ENCODE data around the gene ARHGAP22.

ARHGAP22 gene

GRCh38 chr10:48474765-48475365 lies 130.0 kb downstream of the ARHGAP22 start:
- DNase-seq: no peak

DNA sequence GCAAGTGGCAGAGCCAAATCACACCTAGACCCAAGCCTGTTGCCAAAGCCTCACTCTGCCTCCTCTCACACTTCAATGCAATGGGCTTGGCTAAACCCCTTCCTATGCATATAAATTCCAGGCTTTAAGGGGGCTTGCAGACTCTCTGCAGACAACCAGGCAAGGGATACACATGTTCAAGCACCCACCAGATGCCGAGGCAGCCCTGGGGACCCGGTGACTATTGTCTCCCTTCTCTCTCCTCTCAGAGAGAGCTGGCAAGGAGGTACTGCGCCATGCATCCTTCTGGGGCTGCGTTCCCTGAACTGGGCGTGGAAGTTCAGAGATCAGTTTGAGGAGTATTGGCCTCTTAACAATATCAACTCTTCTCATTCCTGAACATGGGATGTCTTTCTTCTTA lies 131.2 kb downstream of the ARHGAP22 start:
- DNase-seq: no peak

DNA sequence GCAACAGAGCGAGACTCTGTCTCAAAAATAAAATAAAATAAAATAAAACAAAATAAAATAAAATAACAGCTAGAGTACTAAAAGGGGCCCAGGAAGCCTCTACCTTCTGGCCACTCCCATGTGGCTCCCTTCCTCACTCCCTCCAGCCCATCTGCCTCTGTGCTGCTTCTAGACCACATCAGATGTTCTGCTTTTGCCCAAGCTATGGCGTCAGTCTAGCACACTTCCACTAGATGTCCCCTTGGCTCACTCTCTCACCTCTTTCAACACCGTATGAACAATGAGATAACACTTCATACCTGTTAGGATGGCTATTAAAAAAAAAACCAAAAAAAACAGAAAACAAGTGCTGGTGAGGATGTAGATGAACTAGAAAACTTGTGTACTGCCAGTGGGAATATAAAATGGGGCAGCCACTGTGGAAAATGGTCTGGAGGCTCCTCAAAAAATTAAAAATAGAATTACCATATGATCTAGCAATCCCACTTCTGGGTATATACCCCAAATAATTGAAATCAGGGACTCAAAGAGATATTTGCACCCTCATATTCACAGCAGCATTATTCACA lies 132.3 kb downstream of the ARHGAP22 start:
- DNase-seq: no peak

DNA sequence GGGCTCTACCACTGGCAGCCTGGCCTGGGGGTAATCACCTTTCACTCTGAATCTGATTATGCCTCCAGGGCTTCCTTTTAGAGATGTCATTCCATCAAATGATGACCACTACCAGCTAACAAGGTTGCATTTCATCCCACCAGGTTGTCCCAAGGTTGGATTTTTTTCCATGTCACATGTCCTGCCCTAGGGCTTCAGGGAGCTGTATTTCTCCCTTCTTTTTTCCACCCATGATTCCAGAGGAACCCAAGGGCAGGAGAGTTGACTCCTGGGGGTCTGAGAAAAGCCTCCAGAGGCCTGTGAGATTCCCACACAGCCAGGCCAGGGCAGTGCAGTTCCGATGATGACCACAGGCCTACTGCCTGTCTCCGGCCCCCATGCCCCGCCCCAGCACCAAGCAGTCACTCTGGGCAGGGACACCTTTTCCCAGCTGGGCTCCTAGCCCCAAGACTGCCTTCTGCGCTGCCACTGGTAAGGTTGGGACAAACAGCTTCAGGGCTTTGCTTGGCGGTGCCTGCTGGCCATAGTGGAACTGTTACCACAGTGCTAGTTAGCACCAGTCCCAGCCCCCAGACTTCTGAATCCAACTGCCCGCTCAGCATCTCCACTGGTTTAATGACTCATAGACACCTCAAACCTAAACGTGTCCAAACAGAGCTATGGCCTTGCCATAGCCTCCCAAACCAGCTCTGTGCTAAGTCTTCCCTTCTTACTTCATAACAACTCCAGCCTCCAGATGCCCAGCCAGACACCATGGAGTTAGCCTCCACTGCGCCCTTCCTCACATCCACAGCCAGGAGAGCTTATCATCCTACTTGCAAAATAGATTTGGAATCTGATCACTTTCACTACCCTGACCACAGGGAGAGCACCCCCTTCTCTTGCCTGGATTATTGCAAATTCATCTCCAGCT lies 133.7 kb downstream of the ARHGAP22 start:
- DNase-seq: peak; percentile 31

- DNase-seq: no peak
Observed at GRCh38 chr10:48470115-48470892, 134.6 kb downstream of the ARHGAP22 start.

- no peak for DNase-seq
Observed at GRCh38 chr10:48469516-48470020, 135.3 kb downstream of the ARHGAP22 start.

GRCh38 chr10:48468866-48469511 lies 135.9 kb downstream of the ARHGAP22 start:
- DNase-seq: no peak

DNA sequence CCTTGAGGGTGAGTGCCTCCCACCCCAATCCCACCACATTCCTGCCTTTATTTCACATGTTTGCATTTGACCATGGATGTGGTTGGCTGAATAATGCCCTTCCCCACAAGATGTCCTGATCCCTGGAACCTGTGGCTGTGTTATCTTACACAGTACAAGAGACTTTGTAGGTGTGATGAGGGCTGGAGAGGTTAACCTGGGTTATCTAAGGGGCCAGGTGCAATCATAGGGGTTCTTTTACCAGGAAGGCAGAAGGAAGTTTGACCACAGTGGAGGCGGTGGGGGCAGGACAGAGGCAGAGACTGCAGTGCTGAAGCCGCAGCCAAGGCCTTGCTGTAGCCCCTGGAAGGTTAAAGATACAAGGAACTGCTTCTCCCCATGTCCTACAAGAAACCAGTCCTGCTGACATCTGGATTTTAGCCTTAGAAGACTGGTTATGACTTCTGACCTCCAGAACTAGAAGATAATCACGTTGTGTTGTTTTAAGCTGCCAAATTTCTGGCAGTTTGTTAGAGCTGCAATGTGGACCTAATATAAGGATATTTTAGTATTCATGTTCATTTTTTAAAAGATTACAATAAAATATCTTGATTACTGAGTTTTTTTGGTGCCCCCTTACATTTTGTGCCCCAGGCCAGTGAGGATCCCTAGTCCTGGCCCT lies 136.6 kb downstream of the ARHGAP22 start:
- no peak for DNase-seq

- DNase-seq: no peak
Observed at GRCh38 chr10:48467669-48468068, 137.2 kb downstream of the ARHGAP22 start.

GRCh38 chr10:48466611-48467240 lies 138.1 kb downstream of the ARHGAP22 start:
- peak; percentile 9 for DNase-seq

GRCh38 chr10:48465860-48466521 lies 138.9 kb downstream of the ARHGAP22 start:
- no peak for DNase-seq

GRCh38 chr10:48464871-48465736 lies 139.8 kb downstream of the ARHGAP22 start:
- no peak for DNase-seq

GRCh38 chr10:48464121-48464870 lies 140.6 kb downstream of the ARHGAP22 start:
- no peak for DNase-seq

DNA sequence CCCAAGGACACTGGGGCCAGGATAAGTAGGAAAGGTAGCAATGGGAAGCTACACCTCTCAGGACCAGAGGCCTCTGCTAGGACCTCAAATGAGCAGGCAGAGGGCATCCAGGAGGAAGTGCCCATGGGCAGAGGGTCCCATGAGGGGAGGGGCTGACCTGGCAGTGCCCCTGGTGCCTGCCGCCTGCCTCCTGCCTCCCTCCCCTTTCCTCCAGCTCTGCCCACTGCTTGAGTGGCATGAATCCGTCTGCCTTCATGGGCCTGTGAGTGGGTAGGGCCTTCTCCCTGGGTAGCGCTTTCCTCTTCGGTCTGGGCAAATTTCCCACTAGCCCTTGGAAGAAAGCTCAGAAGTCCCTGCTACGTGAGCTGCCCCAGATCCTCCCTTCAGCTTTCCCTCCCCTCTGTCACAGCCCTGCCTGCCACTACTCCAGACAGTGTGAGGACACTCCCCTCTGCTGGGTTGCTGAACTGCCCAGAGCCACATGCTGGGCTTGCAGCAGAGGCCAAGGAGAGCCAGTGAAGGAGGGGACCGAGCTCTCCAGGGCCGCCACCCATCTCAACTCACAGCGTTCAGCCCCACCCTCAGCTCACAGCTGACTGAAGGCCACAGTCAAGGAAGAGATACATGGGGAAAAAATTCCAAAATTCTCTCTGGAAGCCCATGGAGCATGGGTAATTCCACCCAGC lies 141.4 kb downstream of the ARHGAP22 start:
- DNase-seq: no peak

GRCh38 chr10:48462482-48463020 lies 142.3 kb downstream of the ARHGAP22 start:
- DNase-seq: no peak

- DNase-seq: no peak
Observed at GRCh38 chr10:48461623-48462481, 143.0 kb downstream of the ARHGAP22 start.

DNA sequence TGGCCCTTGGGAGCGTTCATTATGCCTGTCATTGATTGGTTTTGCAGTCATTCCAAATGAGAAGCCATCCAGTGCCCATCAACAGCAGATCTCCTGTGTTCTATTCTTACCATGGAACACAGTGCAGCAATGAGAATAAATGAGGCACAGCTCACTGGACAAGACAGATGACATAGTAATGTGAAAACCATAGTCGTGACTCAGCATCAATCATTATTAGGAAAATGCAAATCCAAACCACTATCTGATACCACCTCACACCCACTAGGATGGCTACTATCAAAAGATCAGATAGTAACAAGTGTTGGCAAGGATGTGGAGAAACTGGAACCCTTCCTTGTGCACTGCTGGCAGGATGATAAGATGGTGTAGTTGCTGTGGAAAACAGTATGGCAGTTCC lies 144.7 kb downstream of the ARHGAP22 start:
- no peak for DNase-seq
